Transverse colon (tissue), 3 donors: ENCODE results near the gene ACAP2.

Source experiments
- POLR2A ChIP-seq: fragments of 450-650 bp; IDR thresholded peaks from one replicate; pipeline ENCODE4 v1.6.1; 2016; ENCODE audit warnings: antibody characterized with exemption, mild to moderate bottlenecking, moderate library complexity
- TF ChIP-seq, protein P1 (sequence below), 5 experiments: fragments of 200-600 bp in 3 of 5; fragments of 450-650 bp in 2 of 5; sonication (generic) in 3 of 5; IDR thresholded peaks; 1 replicate in 2 of 5; 2 replicates in 3 of 5; pipeline ENCODE4 v1.5.1; 2016 to 2017; ENCODE audit warnings: antibody characterized with exemption in 5 of 5, inconsistent platforms in 3 of 5, mild to moderate bottlenecking in 2 of 5, moderate library complexity in 1 of 5

- TF ChIP-seq POLR2A, result no peak
- TF ChIP-seq, protein P1, sequence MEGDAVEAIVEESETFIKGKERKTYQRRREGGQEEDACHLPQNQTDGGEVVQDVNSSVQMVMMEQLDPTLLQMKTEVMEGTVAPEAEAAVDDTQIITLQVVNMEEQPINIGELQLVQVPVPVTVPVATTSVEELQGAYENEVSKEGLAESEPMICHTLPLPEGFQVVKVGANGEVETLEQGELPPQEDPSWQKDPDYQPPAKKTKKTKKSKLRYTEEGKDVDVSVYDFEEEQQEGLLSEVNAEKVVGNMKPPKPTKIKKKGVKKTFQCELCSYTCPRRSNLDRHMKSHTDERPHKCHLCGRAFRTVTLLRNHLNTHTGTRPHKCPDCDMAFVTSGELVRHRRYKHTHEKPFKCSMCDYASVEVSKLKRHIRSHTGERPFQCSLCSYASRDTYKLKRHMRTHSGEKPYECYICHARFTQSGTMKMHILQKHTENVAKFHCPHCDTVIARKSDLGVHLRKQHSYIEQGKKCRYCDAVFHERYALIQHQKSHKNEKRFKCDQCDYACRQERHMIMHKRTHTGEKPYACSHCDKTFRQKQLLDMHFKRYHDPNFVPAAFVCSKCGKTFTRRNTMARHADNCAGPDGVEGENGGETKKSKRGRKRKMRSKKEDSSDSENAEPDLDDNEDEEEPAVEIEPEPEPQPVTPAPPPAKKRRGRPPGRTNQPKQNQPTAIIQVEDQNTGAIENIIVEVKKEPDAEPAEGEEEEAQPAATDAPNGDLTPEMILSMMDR (IDR thresholded peaks at IDR 0.05), result peak in 1 of 5 experiments; percentile 10
These were observed 215.8 kb downstream of the ACAP2 start for GRCh38 chr3:195226900-195227447.
